GM21526 (cell line): ENCODE measurements around the gene MRC1.

Source experiments
- ATAC-seq: cut with Tn5 transposase; IDR thresholded peaks from one replicate; pipeline ENCODE4 v1.9.1; 2021; ENCODE audit warnings: moderate library complexity; ENCODE audit not compliant: unreplicated experiment, low FRiP score

MRC1 gene

DNA sequence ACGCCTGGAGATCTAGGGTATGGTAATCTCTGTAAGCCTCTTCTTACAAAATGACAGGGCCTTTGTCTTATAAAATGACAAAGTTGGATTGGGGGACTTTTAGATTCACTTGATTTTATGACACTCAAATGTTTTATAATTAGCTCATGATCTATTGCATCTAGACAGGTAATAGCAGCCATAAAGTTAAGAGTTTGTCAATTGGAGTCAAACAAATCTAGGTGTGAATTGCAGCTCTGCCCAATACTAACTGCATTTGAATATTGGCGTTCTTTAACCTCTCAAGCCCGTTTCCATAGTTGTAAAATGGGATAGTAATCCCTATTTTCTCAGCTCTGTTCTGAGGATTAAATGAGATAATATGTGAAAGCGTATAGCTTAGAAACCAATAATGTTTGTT, 14.1 kb upstream of the MRC1 start:
- ATAC-seq = no peak

DNA sequence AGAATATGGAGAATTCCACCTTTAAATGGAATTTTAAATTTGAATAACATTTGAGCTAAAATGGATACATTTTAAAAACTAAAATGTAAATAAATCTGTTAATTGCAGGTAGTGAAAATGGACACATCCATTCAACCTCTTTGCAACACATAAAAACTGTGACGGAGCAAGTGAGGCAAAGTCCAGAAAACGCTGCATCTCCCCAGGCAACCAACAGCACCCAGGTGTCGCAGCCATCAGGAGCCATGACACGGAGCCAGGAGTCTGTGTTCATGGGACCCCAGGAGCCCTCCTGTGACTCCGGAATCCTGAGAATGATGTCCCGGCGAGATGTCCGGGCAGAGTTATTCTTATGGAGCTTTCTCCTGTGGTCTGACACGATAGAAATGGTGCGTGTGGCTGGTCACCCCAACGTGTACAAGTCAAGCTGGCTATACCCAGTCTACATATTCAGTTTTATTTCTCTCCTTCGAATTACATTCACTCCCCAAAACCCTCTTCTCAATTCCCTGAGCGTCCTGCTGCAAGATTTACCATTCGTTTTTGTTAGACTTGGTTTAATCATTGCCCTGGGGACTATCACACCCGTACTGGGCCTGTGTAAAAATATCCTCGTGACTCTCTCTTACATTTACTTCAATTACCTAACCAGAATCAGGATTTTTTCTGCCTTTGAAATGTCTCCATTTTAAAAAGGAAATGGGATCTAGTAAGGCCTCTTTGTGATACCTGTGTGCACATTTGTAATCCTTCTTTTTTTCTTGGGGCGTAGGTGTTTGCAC, 13.1 kb upstream of the MRC1 start:
- no peak for ATAC-seq

DNA sequence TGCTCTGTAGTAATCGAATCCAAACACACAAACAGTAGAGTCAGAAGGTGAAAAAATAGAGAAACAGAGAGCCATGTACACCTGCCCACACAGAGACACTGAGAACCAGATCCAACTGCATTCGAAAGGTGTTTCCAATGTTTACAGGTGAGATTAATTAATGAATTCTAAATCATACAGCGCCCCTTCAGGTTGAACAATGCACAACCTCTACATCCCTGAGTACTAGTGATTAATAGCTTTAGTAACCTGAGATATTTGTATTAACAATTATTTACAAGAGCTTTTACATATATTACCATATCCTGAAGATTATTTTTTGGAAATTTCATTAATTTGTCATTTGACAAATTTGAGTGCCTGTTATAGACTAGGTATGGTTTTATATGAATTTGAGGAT, 7.6 kb upstream of the MRC1 start:
- ATAC-seq = no peak

DNA sequence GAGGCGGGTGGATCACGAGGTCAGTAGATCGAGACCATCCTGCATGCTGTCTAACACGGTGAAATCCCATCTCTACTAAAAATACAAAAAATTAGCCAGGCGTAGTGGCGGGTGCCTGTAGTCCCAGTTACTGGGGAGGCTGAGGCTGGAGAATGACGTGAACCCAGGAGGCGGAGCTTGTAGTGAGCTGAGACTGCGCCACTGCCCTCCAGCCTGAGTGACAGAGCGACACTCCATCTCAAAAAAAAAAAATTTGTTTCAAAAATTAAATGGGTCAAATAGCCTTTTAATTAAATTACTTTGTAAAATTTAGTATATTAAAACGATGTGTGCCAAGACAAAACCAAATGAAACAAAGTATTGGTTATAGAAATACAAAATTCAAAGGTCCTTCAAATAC, 6.8 kb upstream of the MRC1 start:
- ATAC-seq = no peak

DNA sequence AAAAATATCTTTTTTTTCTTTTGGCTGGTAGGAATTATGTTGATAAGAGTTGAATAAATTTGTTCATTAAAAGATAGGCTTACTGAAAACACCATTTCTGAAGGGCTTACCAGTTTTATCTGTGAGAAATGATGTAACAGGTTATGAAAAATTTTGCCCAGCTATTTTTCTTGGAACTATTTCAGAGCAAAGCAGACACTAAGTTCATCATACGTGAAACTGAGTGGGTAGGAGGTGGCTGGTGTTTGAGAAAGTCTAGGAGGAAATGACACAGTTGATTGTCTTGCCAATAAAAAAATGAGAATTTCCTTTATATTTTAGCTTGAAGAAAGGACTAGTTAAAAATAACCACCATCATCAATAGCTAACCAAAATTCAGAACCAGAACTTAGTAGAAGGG, 6.2 kb upstream of the MRC1 start:
- ATAC-seq = no peak

DNA sequence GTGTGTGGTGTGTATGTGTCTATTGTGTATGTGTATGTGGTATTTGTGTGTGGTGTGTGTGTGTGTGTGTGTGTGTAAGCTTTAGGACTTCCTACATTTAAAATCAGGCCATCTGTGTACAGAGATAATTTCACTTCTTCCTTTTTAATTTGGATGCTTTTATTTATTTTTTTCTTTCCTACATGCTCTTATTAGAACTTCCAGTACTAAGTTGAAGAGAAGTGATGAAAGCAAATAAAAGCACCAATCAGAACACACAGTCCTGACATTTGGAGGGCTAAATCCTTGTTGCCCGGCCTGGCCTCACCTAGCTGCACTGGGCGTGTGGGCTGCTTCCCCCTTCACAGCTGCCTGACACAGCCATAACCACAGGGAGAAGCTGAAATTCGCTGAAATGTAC, 3.8 kb upstream of the MRC1 start:
- ATAC-seq = no peak

DNA sequence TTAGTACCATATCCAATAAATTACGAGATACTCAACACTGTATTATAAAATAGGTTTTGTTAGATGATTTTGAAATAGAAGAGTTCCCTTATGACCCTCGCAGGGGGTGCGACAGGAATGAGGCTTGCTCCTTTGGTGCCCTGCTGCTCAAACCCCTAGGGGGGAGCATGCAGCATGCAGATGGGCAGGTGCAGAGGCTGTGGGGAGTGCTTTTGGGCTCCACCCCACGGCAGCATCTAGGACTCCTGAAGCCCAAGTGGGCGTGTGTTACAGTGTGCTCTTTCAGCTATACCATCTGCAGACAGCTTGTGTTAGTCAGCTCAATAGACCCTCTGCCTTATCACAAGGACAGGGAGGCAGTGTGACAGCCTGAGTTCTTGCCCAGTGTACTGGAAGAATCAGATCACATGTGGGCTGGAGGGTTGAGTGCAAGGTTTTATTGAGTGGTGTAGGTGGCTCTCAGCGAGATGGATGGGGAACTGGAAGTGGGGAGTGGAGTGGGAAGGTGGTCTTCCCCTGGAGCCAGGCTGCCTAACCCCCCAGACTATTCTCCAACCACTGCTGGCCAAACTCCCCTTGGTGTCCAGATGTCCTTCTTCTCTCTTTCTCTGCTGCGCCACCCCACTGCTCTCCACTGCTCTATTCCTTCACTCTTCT, 3.1 kb upstream of the MRC1 start:
- ATAC-seq = no peak

DNA sequence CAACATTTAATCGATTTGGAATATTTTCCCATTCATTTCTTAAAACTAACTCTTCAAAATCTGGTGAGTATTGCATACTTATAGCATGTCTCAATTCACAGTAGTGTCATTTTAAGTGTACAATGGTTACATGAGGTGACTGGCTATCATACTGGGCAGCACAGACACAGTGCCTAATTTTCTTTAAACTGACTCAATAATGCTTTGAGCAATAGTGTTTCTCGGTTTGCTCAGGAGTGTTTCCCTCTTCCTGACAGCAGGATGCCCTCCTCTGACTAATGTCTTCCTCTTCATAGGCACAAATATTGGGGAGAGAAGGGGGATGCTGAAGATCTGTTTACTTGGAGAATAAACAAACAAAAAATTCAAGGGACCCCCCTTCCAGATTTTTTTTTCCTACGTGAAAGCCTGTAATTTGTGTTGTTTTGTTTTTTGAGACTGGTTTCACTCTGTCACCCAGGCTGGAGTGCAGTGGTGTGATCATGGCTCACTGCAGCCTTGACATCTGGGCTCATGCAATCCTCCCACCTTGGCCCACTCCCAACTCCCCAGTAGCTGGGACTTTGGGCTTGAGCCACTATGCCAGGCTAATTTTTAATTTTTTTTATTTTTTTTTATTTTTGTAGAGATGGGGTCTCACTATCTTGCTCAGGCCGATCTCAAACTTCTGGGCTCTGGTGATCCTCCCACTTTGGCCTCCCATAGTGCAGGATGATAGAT, 2.2 kb downstream of the MRC1 start:
- ATAC-seq = no peak

DNA sequence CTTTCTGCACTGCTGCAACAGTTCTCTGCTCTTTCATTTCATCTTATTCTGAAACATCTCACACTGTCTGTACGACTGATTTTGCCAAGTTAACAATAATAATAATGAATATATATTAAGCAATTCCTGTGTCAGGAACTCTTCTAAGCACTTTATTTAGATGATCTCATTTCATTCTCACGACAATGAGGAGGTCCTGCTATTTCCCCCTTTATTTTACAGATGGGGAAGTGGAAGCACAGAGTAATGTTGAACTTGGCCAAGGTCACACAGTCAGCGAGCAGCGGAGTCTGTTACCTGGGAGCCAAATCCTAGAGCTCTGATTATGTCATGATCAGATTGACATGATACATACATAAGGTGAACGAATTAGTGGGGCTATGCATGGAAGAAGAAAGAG, 5.8 kb downstream of the MRC1 start:
- no peak for ATAC-seq

DNA sequence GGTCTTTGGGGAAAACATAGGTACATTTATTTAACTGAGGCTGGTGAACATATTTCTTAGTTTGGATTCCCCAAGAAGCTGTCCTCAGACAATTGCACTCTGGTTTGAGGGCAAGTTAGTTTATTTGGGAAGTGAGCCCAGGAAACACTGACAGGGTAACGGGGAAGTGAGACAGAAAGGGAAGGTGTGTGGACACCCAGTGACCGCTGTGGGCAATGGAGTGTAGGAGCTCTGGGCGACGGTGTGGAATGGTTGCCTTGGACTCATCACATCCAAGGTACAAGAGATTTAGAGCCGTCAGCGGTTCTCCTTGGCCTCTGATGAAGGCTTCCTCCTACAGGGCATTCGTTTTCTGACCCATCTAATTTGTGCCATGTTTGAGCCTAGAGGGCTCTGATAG, 7.1 kb downstream of the MRC1 start:
- ATAC-seq = no peak

DNA sequence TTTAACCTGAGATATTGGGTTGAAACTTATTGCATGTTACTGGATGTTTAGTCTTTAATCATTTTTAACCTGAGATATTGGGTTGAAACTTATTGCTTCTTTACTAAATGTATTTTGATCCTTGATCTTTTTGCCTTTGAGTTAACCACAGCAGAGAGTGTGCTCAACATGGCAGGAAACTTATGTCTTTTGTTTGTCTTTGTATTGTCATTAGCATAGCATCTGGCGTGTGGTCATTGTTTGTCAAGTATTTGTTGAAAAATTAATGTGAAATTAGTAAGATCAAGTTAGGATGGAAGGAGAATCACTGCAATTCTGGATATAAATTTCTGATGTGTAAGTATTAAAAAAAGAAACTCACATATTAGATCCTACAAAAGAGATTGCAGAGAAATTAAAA, 8.2 kb downstream of the MRC1 start:
- ATAC-seq = no peak

DNA sequence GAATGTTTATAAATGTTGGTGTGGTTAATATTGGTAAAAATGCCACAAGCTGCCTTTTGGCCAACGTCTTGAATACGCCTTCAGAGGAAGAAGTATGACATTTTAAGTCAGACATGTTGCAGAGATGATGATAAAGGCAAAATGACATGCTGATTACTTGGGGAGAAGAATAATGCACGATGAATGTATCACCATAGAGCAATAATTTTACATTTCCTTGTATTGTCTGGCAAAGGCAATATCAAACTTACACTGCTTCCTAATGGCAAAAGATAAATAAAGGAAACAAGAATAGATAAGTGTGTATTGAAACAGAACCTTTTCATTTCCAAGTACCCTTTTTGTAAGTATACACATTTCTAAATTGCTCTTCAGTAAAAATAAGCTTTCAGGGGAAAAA, 8.6 kb downstream of the MRC1 start:
- no peak for ATAC-seq

DNA sequence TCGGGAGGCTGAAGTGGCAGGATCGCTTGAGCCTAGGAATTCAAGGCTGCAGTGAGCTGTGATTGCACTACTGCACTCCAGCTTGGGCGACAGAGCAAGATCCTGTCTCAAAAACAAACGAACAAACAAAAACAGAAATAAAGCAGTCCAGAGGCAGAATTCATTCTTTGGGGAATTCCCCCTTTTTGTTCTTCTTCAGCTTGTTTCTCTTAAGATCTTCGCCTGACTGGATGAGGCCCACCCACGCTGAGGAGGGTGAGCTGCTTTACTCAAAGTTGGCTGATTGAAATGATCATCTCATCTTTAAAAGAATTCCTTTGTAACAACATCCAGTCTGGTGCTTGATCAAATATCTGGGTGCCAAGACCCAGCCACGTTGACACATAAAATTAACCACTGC, 10.7 kb downstream of the MRC1 start:
- no peak for ATAC-seq

DNA sequence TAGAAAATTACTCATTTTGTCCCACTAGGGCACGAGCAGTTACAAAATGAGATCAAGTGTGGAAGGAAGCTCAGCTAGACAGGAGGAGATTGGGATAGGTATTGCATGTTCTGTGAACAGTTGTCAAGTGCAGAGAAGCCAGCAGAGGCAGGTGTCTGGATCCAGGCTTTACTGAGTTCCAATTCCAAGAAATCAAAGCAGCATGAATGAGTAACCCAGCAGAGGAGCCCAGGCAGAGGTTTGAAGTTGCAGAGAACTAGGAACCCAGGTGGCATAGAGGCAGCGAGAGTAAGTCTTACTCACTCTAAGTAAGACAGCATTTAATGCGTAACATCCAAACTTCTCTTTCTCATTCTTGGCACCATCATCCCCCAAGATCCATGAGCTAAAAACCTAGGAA, 11.8 kb downstream of the MRC1 start:
- ATAC-seq = no peak

DNA sequence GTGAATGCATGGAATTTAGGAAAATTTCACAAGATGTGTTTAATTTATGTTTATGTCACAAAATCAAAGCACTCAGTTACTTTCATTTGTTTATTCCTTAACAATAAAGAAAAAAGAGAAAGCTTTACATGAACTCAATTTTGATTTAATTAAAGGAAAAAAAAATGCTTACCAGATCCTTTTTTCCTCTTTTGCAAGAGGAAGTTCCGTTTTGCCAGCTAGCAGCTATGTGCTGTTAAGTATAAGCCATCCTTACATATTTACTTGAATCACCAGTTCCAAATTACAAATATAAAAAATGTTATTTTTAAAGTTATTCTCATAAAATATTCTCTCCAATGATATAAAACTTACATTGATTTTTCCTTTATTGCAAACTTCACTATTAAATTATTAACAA, 12.7 kb downstream of the MRC1 start:
- ATAC-seq = no peak

DNA sequence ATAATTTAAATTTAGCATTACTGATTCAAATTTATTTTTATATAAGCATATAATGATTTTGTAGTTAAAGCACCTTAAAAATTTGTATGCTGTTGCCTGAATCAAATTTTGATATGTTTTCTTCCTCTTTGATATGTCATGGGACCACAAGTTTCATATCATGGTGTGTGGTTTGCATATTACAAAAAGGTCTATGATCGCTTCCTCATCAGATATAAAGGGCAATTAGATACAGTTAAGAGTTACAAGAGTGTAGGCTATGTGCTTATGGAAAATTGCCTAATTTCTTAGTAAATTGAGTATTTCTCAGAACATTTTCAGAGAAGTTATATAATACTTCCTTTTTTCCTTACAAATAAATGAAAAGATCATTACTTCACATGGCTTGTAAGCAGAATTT, 22.2 kb downstream of the MRC1 start:
- no peak for ATAC-seq

DNA sequence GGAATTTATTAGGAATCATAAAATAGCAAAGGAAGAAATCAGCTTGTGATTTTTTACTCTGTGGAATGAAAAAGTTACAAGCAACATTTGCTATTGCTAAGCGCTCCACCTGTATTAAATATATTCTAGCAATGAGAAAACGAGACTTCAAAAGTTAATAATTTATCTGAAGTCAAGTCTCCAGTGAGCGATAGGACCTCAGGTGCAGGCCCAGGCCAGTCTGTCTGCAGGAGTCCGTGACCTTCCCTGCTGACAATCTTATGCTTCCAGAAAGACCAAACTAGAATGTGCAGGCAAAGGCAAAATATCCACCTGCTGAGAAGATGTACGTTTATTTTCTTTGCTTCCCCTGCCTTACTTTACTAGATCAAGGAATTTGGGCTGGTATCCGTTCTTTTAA, 22.7 kb downstream of the MRC1 start:
- ATAC-seq = no peak

DNA sequence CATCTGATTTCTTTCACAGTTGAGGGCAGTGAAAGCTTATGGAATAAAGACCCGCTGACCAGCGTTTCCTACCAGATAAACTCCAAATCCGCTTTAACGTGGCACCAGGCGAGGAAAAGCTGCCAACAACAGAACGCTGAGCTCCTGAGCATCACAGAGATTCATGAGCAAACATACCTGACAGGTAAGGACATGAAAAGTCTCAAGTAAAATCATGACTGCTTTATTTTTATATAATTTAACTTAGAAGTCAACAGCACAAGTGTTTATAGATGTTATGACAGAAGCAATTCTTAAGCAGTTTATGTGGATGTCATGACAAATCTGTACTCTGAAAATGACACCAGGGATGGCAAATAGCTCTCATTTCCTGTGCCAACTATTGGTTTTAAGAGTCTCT, 24.5 kb downstream of the MRC1 start:
- no peak for ATAC-seq

DNA sequence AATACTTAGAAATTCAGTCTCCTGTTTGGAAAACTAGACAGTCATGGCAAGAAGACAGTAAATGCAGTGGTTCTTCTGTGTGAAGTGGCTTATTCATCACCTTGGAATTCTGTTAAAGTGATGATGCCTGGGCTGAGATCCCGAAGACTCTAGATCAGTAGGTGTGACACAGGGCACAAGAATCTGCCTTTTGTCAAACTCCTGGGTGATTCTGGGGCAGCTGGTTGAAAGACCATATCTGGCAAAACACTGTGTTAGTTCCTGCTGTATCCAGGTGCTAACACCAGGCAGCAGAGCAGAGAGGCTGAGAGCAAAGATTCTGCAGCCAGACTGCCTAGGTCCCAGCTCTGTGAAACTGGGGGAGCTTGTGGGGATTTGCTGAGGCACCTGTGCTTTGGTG, 26.5 kb downstream of the MRC1 start:
- no peak for ATAC-seq

DNA sequence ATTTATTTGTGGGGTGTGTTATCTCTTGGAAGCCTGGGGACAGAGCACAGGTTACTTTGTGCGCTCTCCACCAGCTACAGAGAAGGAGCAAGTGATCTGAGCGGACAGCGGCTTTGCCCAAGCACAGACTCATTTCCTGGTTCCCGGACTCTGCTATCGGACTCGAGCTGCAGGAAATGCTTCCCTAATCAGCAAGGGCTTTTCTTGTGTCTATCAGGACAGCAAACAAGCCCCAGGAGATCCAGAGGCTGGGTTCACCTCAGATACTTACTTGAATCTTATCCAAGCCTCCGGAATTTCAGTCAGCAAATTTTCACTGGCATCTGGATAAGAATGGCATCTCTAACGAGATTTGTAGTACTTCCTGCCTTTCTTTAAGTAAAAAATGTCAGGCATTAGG, 27.8 kb downstream of the MRC1 start:
- no peak for ATAC-seq

DNA sequence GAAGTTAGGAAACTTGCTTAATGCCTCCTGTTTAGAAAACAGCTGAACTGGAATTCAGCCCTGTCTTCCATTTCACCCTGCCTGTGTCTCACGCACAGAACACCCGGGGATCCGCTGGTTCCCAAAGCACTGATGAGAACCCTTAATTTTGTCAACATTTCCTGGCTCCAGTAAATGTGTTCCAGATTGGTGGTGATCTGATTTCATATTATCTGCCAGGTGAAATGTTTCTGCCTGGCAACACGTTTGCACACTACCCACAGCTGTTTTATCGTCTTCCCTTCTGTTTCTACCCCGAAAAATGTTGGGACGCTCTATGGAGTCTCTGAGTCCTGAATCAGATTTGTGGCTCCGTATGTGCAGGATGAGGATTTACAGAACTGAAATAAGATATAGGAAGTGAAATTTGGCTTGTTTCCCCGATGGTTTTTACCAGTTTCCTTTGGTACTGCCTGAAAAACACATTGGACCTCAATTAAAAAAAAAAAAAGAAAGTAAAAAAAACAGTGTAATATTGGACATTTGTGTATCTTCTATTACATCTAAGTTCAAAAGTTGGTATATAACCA, 29.0 kb downstream of the MRC1 start:
- no peak for ATAC-seq

DNA sequence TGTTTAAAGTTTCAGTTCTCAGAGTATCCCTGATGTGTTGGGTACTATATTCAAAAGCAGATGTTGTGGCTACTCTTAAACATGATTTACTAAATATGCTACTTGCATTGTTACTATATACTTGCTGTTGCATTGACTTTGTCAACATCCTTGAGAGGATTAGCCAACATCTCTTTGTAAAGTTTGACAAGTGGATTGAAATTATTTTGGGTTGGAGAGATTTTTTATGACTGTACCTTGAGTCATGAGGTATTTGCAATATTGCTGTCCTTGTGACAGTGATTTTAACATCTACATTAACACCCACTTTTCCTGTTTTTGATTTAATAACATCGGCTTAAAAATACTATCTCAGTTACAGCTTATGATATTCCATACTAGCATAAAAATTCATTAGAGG, 31.9 kb downstream of the MRC1 start:
- ATAC-seq = no peak
